Neural progenitor cell (in vitro differentiated cells): ENCODE measurements around the gene MPRIP.

Source experiments
- EZH2phosphoT487 ChIP-seq: fragments of 200-600 bp; sonication (generic); IDR thresholded peaks from 2 replicates; pipeline ENCODE4 v1.6.1; 2017; ENCODE audit warnings: antibody characterized with exemption
- TF ChIP-seq, protein P1 (sequence below): fragments of 200-600 bp; sonication (generic); IDR thresholded peaks from 2 replicates; pipeline ENCODE4 v1.5.1; 2017; ENCODE audit warnings: antibody characterized with exemption, mild to moderate bottlenecking

DNA sequence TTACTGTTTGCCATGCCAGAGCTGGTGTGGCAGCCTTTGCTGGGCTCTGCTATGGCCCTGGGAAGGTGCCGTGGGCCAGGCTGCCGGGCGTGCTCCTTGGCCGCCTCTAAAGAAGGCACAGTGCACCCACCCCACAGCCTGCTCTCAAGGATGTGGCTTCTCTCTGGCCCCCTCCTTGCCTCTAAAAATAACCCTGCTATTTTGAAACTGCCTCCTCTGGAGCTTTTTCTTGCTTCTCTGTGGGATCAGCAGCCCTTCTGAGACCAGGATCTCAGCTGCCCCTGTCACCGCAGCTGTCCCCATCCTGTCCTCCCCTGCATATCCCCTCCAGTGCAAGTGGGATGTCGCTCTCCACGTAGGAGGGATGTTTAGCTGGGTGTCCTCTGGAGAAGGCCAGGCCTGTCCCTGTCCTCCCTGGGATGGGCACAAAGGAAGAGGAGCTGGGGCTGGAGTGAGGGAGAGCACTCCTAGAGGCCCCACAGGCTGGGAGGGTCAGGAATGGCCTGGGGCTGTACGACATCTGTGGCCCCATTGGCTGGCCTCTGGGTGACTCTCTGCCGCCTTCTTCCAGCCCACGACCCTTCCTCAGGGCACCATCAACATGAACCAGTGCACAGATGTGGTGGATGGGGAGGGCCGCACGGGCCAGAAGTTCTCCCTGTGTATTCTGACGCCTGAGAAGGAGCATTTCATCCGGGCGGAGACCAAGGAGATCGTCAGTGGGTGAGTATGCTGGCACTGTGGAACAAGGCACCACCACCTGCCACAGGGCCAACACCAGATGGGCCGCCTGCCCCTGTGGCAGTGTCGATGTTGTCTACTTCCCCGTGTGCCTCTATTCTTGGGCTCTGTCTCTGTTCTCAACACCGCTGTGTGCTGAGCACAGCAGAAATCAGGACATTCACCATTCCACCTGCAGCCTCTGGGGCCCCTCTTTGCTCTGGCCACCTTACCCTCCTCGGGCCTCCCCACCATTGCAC is 84.2 kb downstream of the MPRIP start:
- TF ChIP-seq EZH2phosphoT487 = no peak
- TF ChIP-seq, protein P1, sequence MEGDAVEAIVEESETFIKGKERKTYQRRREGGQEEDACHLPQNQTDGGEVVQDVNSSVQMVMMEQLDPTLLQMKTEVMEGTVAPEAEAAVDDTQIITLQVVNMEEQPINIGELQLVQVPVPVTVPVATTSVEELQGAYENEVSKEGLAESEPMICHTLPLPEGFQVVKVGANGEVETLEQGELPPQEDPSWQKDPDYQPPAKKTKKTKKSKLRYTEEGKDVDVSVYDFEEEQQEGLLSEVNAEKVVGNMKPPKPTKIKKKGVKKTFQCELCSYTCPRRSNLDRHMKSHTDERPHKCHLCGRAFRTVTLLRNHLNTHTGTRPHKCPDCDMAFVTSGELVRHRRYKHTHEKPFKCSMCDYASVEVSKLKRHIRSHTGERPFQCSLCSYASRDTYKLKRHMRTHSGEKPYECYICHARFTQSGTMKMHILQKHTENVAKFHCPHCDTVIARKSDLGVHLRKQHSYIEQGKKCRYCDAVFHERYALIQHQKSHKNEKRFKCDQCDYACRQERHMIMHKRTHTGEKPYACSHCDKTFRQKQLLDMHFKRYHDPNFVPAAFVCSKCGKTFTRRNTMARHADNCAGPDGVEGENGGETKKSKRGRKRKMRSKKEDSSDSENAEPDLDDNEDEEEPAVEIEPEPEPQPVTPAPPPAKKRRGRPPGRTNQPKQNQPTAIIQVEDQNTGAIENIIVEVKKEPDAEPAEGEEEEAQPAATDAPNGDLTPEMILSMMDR = no peak
